K562 (cell line): ENCODE results near the gene CCT7. TPM values are rescaled to one million over a fixed set of nuclear protein-coding genes. Genes with fewer than 3 reads are reported as not detected.

Source experiments
- ATAC-seq: fragments of 200-7000 bp; cut with Tn5 transposase; 3 replicates; pipeline ENCODE4 v1.9.1; 2020; ENCODE audit warnings: moderate library complexity
- BruUV-seq: library from RNA; stranded (reverse); fragments of 400-500 nt; replicated peaks from 2 replicates; lab custom pipeline; 2021; lab: Mats Ljungman, UMichigan
- CTCF ChIA-PET: fragments of 300-600 bp; formaldehyde crosslinking; extraction: SDS; loops from one replicate; lab custom pipeline; 2021; ENCODE audit warnings: low intra/inter-chr PET ratio; lab: Yijun Ruan, JAX
- POLR2A ChIA-PET: fragments of 300-600, 350-650 bp; sonication (Branson Sonifier 250); formaldehyde crosslinking; extraction: SDS; loops from one replicate; lab custom pipeline; 2021; ENCODE audit warnings: antibody characterized with exemption, inconsistent platforms; lab: Yijun Ruan, JAX
- DNase-seq, 4 experiments: peaks; one replicate each; pipeline versions ENCODE4 v3.0.0 to v3.0.0-alpha.2; 2011 to 2018; ENCODE audit warnings: low spot score in 3 of 4, mixed read lengths in 3 of 4; ENCODE audit errors: extremely low read depth in 1 of 4
- FAIRE-seq: peaks from 2 replicates; lab custom pipeline; 2011; peaks lifted over from hg19 to GRCh38; lab: Jason Lieb, UNC
- H2AFZ ChIP-seq: 2 replicates; pipeline ENCODE4 v1.6.0; 2011; ENCODE audit warnings: low read depth, low read length, control low read depth, inconsistent platforms
- H3K27ac ChIP-seq: fragments of 200-600 bp; 3 replicates; pipeline ENCODE4 v1.8.0; 2011; ENCODE audit warnings: low read depth, mild to moderate bottlenecking, control low read depth, inconsistent platforms, low read length, moderate library complexity, mixed read lengths; ENCODE audit errors: extremely low read depth
- H3K27me3 ChIP-seq, 2 experiments: fragments of 300-600 bp in 1 of 2; 2 replicates in 1 of 2; 3 replicates in 1 of 2; pipeline versions ENCODE4 v1.6.0 to v1.8.0; 2011; ENCODE audit warnings: inconsistent platforms in 2 of 2, low read length in 2 of 2, mild to moderate bottlenecking in 1 of 2, mixed read lengths in 1 of 2, moderate library complexity in 1 of 2; ENCODE audit not compliant: control insufficient read depth in 2 of 2, insufficient read depth in 2 of 2
- H3K36me3 ChIP-seq: fragments of 300-600 bp; 3 replicates; pipeline ENCODE4 v1.8.0; 2011; ENCODE audit warnings: mild to moderate bottlenecking, low read length, inconsistent platforms; ENCODE audit not compliant: control insufficient read depth, insufficient read depth
- H3K4me1 ChIP-seq, 2 experiments: fragments of 200-600 bp in 1 of 2; replicated peaks in 1 of 2; 2 replicates in 1 of 2; 3 replicates in 1 of 2; pipeline versions ENCODE4 v1.5.1 to v1.8.0; 2011; ENCODE audit warnings: inconsistent platforms in 2 of 2, low read length in 2 of 2, mild to moderate bottlenecking in 1 of 2, mixed read lengths in 1 of 2, moderate library complexity in 1 of 2; ENCODE audit not compliant: control insufficient read depth in 2 of 2, insufficient read depth in 2 of 2
- H3K4me2 ChIP-seq: 2 replicates; pipeline ENCODE4 v1.6.1; 2011; ENCODE audit warnings: low read length, control low read depth, inconsistent platforms, mixed read lengths; ENCODE audit not compliant: insufficient read depth
- H3K4me3 ChIP-seq: fragments of 200-600 bp; sonication (generic), shearing (Covaris generic); 2 replicates; pipeline ENCODE4 v1.5.1; 2016; ENCODE audit warnings: control low read depth, inconsistent platforms
- H3K79me2 ChIP-seq: fragments of 200-600 bp; 3 replicates; pipeline ENCODE4 v1.8.0; 2011; ENCODE audit warnings: low read length, inconsistent platforms; ENCODE audit not compliant: control insufficient read depth, insufficient read depth
- H3K9ac ChIP-seq, 2 experiments: 2 replicates each; pipeline versions ENCODE4 v1.6.0 to v1.6.1; 2011; ENCODE audit warnings: low read depth in 2 of 2, low read length in 2 of 2, control low read depth in 1 of 2, inconsistent platforms in 1 of 2, mild to moderate bottlenecking in 1 of 2, mixed read lengths in 1 of 2; ENCODE audit not compliant: insufficient read depth in 1 of 2
- H3K9me1 ChIP-seq: one replicate; pipeline ENCODE4 v1.6.0; 2011; ENCODE audit warnings: inconsistent platforms, mild to moderate bottlenecking, low read length, moderate library complexity; ENCODE audit not compliant: control insufficient read depth, insufficient read depth
- H3K9me3 ChIP-seq: replicated peaks from 2 replicates; pipeline ENCODE4 v1.5.1; 2011; ENCODE audit warnings: low read depth, low read length, inconsistent platforms; ENCODE audit not compliant: control insufficient read depth, insufficient read depth
- H4K20me1 ChIP-seq: replicated peaks from 2 replicates; pipeline ENCODE4 v1.6.1; 2011; ENCODE audit warnings: low read length, inconsistent platforms, mixed read lengths; ENCODE audit not compliant: control insufficient read depth, insufficient read depth
- CBX8 ChIP-seq: fragments of 200-600 bp; sonication (generic); IDR thresholded peaks from 2 replicates; pipeline ENCODE4 v1.6.1; 2012; ENCODE audit warnings: borderline replicate concordance, mixed run types, low read depth, mild to moderate bottlenecking, moderate library complexity, mixed read lengths, low read length, control low read depth, inconsistent platforms; ENCODE audit not compliant: poor library complexity, severe bottlenecking; ENCODE audit errors: extremely low read depth
- EP300 ChIP-seq: IDR thresholded peaks from 2 replicates; pipeline ENCODE4 v1.6.1; 2012; ENCODE audit warnings: low read length, improper control_type of control experiment
- KDM2B ChIP-seq: fragments of 250-450 bp; sonication (Bioruptor Pico); IDR thresholded peaks from 2 replicates; pipeline ENCODE4 v1.8.0; 2021; ENCODE audit warnings: mild to moderate bottlenecking, moderate library complexity
- LARP7 ChIP-seq: fragments of 450-650 bp; IDR thresholded peaks from 2 replicates; pipeline ENCODE4 v1.6.1; 2016
- MAZ ChIP-seq, 2 experiments: fragments of 450-650 bp in 1 of 2; sonication (generic) in 1 of 2; formaldehyde crosslinking; IDR thresholded peaks in 1 of 2; conservative IDR thresholded peaks in 1 of 2; 2 replicates each; pipeline versions ENCODE4 v1.4.0 to v1.5.0; 2020; ENCODE audit warnings: mild to moderate bottlenecking in 1 of 2, missing genetic modification reagents in 1 of 2
- MYBL2 ChIP-seq, 2 experiments: fragments of 450-650 bp in 1 of 2; sonication (generic) in 1 of 2; formaldehyde crosslinking in 1 of 2; IDR thresholded peaks; 2 replicates each; pipeline versions ENCODE4 v1.6.1 to v1.8.1; 2017 to 2022; ENCODE audit warnings: borderline replicate concordance in 1 of 2, inconsistent platforms in 1 of 2, low read depth in 1 of 2, mild to moderate bottlenecking in 1 of 2, missing genetic modification reagents in 1 of 2, moderate library complexity in 1 of 2
- NCOA1 ChIP-seq: fragments of 450-650 bp; IDR thresholded peaks from 2 replicates; pipeline ENCODE4 v1.6.1; 2016; ENCODE audit warnings: low read depth
- POLR2B ChIP-seq: fragments of 450-650 bp; IDR thresholded peaks from 2 replicates; pipeline ENCODE4 v1.6.1; 2018; ENCODE audit warnings: low read depth; ENCODE audit not compliant: partially characterized antibody
- POLR3A ChIP-seq: IDR thresholded peaks from 2 replicates; pipeline ENCODE4 v1.6.1; 2011; ENCODE audit warnings: borderline replicate concordance, mild to moderate bottlenecking, moderate library complexity; ENCODE audit not compliant: insufficient read length, insufficient read depth; ENCODE audit errors: extremely low read depth
- RBM39 ChIP-seq: fragments of 200-400 bp; formaldehyde crosslinking; optimal IDR thresholded peaks from 2 replicates; pipeline ENCODE3; 2018; ENCODE audit warnings: low read depth, low read length
- STAT5B ChIP-seq: fragments of 250-450 bp; sonication (Bioruptor Pico); IDR thresholded peaks from 2 replicates; pipeline ENCODE4 v1.8.0; 2021; ENCODE audit warnings: mild to moderate bottlenecking, inconsistent platforms
- TAF15 ChIP-seq: fragments of 200-400 bp; formaldehyde crosslinking; IDR thresholded peaks from 2 replicates; pipeline ENCODE4 v1.6.1; 2017; ENCODE audit warnings: mild to moderate bottlenecking, low read depth, low read length, moderate library complexity
- ZNF12 ChIP-seq: sonication (generic); formaldehyde crosslinking; IDR thresholded peaks from 2 replicates; pipeline ENCODE4 v1.4.0; 2020; ENCODE audit warnings: mild to moderate bottlenecking, missing genetic modification reagents
- ZNF124 ChIP-seq: sonication (generic); formaldehyde crosslinking; IDR thresholded peaks from 2 replicates; pipeline ENCODE4 v1.8.1; 2022; ENCODE audit warnings: missing genetic modification reagents
- WGBS: fragments of 100-300 bp; shearing (Covaris generic); methylation state at CpG from one replicate; pipeline ENCODE4 v1.1.6; 2016; ENCODE audit warnings: low coverage, mixed read lengths; ENCODE audit not compliant: insufficient coverage; ENCODE audit errors: missing lambda C conversion rate; 5-methylcytosine and 5-hydroxymethylcytosine counted together
- in situ Hi-C: fragments of 300-500 bp; cut with MboI; formaldehyde crosslinking; loops from 4 replicates; pipeline ENCODE4 v1.15.0; 2018; ENCODE audit warnings: inconsistent platforms, mixed read lengths
- intact Hi-C: fragments of 100-400 bp; cut with micrococcal nuclease; formaldehyde crosslinking; loops from 2 replicates; pipeline ENCODE4 v1.14.2; 2022
- polyA plus RNA-seq, 8 experiments: library from polyadenylated mRNA; depleted of rRNA in 4 of 8; stranded (reverse) in 5 of 8; unstranded in 3 of 8; fragments of >200 nt; fragmentation: Nextera tagmentation in 2 of 8; fragmentation: Illumina TruSeq in 1 of 8; extraction: Ambion mirVana in 2 of 8; extraction: Trizol in 1 of 8; gene quantifications; 2 replicates each; pipeline versions ENCODE4 v1.2.1 to v1.2.3, GENCODE V29; 2011 to 2014; ENCODE audit warnings: inconsistent platforms in 1 of 8, missing spikeins in 1 of 8
- total RNA-seq, 7 experiments: library from RNA; depleted of rRNA in 6 of 7; stranded (reverse); fragments of >200 nt in 6 of 7; fragmentation: Illumina TruSeq in 2 of 7; extraction: Trizol in 2 of 7; gene quantifications; 2 replicates each; pipeline versions ENCODE4 v1.2.1 to v1.2.3, GENCODE V29; 2011 to 2021; ENCODE audit warnings: low replicate concordance in 1 of 7
- TF ChIP-seq, protein P1 (sequence below): sonication (generic); formaldehyde crosslinking; IDR thresholded peaks from 2 replicates; pipeline ENCODE4 v1.8.1; 2022; ENCODE audit warnings: missing genetic modification reagents
- TF ChIP-seq, protein P2 (sequence below): fragments of 450-650 bp; conservative IDR thresholded peaks from 2 replicates; pipeline ENCODE4 v1.6.1; 2016; ENCODE audit warnings: missing genetic modification characterization, low read depth, mild to moderate bottlenecking, control low read depth, missing compliant biosample characterization

Gene CCT7
- total and polyA plus RNA-seq, 9 of the 15 experiments (the other 6 are each of a cell fraction or from before 2014, with no cell fraction given): 326 to 856 (median 638) TPM

DNA sequence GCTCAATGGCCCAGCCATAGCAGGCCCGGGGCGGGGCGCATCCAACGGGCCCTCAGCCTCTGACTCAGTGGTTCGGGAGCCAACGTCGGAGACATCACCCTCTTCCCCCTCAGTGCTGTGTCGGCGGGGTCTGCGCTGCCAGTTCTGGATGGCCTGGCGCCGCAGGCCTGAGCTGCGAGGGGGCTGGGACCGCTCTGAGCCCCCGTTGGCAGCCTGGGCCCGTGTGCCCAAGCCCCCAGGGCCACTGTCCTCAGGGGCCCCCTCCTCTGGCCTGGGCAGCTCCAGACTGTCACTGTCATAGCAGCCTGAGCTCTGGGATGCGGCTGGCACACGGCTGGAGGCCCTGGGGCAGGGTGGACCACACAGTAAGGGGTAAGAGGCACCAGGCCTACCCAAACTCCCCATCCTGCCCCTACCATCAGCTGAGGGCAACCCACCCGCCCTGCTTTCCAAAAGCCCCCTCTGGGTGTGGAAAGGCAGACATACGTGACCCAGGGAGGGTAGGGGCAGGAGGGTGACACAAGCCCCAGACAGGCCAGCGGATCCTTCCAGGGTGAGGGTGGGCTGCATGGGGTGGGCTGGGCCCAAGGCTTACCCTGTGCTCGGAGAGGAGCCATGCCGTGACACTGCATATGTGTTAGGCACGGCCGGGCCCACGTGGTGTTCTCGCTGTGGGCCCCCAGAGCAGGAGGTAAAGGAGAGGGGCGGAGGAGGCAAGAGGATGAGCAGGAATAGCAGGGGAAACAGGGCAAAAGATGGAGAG, 31.4 kb downstream of the CCT7 start (continued):
- TF ChIP-seq, protein P1, sequence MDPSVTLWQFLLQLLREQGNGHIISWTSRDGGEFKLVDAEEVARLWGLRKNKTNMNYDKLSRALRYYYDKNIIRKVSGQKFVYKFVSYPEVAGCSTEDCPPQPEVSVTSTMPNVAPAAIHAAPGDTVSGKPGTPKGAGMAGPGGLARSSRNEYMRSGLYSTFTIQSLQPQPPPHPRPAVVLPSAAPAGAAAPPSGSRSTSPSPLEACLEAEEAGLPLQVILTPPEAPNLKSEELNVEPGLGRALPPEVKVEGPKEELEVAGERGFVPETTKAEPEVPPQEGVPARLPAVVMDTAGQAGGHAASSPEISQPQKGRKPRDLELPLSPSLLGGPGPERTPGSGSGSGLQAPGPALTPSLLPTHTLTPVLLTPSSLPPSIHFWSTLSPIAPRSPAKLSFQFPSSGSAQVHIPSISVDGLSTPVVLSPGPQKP: no peak
- no peak for TF ChIP-seq TAF15
- TF ChIP-seq ZNF12 (CRISPR knock-in tag): no peak
- no peak for TF ChIP-seq NCOA1
- TF ChIP-seq STAT5B (CRISPR knock-in tag): no peak
- no peak for TF ChIP-seq ZNF124 (CRISPR knock-in tag)
- TF ChIP-seq KDM2B (CRISPR knock-in tag): no peak
- TF ChIP-seq, all 486 proteins: peak for 0

DNA sequence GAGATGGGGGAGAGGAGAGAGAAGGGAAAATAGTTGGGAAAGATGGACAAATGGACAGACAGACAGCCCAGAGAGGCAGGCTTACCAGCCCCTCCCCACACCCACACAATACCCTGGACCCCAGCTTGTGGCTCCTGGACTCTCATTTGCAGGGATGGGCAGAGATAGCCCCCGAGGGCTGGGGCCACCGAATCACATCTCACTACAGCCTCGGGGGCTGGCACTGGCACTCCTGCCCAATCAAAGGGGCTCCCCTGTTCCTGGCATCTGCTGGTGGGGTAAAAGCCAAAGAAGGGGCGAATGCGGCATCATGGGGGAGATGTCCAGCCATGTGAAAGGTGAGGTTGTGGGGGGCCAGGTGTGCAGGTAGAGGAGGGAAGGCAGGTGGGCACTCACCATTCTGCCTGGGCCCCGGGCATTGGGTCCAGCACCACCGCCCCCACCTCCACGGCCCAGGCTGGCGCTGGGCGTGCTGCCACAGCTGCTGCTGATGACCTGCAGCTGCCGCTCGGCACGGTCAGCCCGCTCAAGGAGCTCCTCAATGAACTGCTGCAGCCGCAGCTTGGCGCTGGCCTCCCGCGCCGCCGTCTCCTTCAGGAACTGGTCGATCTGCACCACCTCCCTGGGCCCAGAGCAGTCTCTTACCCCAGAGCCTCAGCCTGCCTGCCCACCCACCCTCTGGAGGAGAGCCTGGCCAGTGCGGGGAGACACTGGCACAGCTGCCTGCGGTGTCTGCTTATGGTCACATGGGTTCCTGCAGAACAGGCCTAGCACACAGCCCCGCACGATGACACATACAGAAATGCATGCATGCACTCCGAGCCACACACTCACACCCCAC, 32.2 kb downstream of the CCT7 start:
- intact Hi-C loops (no loop called here), in situ Hi-C loops (no loop called here)
- H2AFZ ChIP-seq: no peak overlapping the region
- no peaks in the 10 kb centered on the region for H3K79me2 ChIP-seq
- peaks cover 0 to 8% of the 10 kb centered on the region in 2 experiments; a peak in 1 of 5 replicates for H3K27me3 ChIP-seq
- no peak for DNase-seq
- 49% methylated on average over 23 of the region's 26 CpGs for WGBS
- peaks cover 0 to 2% of the 10 kb centered on the region in 2 experiments; a peak in 2 of 5 replicates for H3K4me1 ChIP-seq
- BruUV-seq: no TSS peak
- H3K36me3 ChIP-seq: peaks cover 6% of the 10 kb centered on the region; the same call in 1 of the 3 replicates
- no peak for FAIRE-seq
- no peaks in the 10 kb centered on the region for H3K9me3 ChIP-seq
- no peaks in the 10 kb centered on the region for H3K9me1 ChIP-seq
- ChIA-PET CTCF (no interaction called here), POLR2A (interaction anchor here (0.7 to 1.1 kb wide), 2 partner anchors 7 to 12 kb away, joined by 3 read pairs; no protein-coding TSS in a partner anchor)
- H3K27ac ChIP-seq: no peak overlapping the region
- H3K4me3 ChIP-seq: no peak overlapping the region
- peaks cover 3% of the 10 kb centered on the region; the same call in 1 of the 2 replicates for H4K20me1 ChIP-seq
- no peak overlapping the region for H3K4me2 ChIP-seq
- no peak for ATAC-seq
- no peak overlapping the region for H3K9ac ChIP-seq
- TF ChIP-seq, protein P2, sequence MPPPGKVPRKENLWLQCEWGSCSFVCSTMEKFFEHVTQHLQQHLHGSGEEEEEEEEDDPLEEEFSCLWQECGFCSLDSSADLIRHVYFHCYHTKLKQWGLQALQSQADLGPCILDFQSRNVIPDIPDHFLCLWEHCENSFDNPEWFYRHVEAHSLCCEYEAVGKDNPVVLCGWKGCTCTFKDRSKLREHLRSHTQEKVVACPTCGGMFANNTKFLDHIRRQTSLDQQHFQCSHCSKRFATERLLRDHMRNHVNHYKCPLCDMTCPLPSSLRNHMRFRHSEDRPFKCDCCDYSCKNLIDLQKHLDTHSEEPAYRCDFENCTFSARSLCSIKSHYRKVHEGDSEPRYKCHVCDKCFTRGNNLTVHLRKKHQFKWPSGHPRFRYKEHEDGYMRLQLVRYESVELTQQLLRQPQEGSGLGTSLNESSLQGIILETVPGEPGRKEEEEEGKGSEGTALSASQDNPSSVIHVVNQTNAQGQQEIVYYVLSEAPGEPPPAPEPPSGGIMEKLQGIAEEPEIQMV: no peak
- TF ChIP-seq LARP7: no peak
- TF ChIP-seq EP300: no peak
- TF ChIP-seq MAZ (CRISPR knock-in tag; conservative IDR thresholded peaks at IDR 0.05 in 1 of 2, IDR thresholded peaks at IDR 0.05 in 1 of 2): no peak
- TF ChIP-seq CBX8: no peak
- no peak for TF ChIP-seq RBM39
- no peak for TF ChIP-seq POLR2B
- no peak for TF ChIP-seq POLR3A
- TF ChIP-seq MYBL2 (IDR thresholded peaks at IDR 0.05; ENCODE audit: low read depth): no peak
- no peak for TF ChIP-seq MYBL2 (CRISPR knock-in tag; IDR thresholded peaks at IDR 0.05; ENCODE audit: borderline replicate concordance)
